ENCODE data around the gene MYO1G.

The MYO1G gene

GRCh38 chr7:44949303-44949702 lies 29.5 kb downstream of the MYO1G start:
- in situ Hi-C loops (cut with MboI; ENCODE audit: low sequenced_read_pairs) = loop anchor here (25.0 kb wide), 1 partner anchor 362 kb away; the partner anchor contains the start of gene TMED4

GRCh38 chr7:44945479-44945878 lies 33.3 kb downstream of the MYO1G start:
- in situ Hi-C loops (cut with MboI; ENCODE audit: low sequenced_read_pairs) = loop anchor here (25.0 kb wide), 1 partner anchor 358 kb away; the partner anchor contains the start of gene TMED4

- in situ Hi-C loops (cut with MboI; ENCODE audit: low sequenced_read_pairs) = loop anchor here (25.0 kb wide), 1 partner anchor 358 kb away; the partner anchor contains the start of gene TMED4
These were observed 34.0 kb downstream of the MYO1G start for GRCh38 chr7:44944821-44945220.

GRCh38 chr7:44943631-44944030 lies 35.2 kb downstream of the MYO1G start:
- in situ Hi-C loops (cut with MboI; ENCODE audit: low sequenced_read_pairs) = loop anchor here (25.0 kb wide), 1 partner anchor 356 kb away; the partner anchor contains the start of gene TMED4

- in situ Hi-C loops (cut with MboI; ENCODE audit: low sequenced_read_pairs) = loop anchor here (25.0 kb wide), 1 partner anchor 350 kb away; the partner anchor contains the start of gene TMED4
These were observed 41.4 kb downstream of the MYO1G start for GRCh38 chr7:44937426-44937825.

- in situ Hi-C loops (cut with MboI; ENCODE audit: low sequenced_read_pairs) = loop anchor here (25.0 kb wide), 1 partner anchor 349 kb away; the partner anchor contains the start of gene TMED4
These were observed 42.5 kb downstream of the MYO1G start for GRCh38 chr7:44936322-44936721.

- in situ Hi-C loops (cut with MboI; ENCODE audit: low sequenced_read_pairs) = loop anchor here (25.0 kb wide), 1 partner anchor 348 kb away; the partner anchor contains the start of gene TMED4
These were observed 43.2 kb downstream of the MYO1G start for GRCh38 chr7:44935583-44935982.

GRCh38 chr7:44935016-44935415 lies 43.8 kb downstream of the MYO1G start:
- in situ Hi-C loops (cut with MboI; ENCODE audit: low sequenced_read_pairs) = loop anchor here (25.0 kb wide), 1 partner anchor 348 kb away; the partner anchor contains the start of gene TMED4

GRCh38 chr7:44934510-44934909 lies 44.3 kb downstream of the MYO1G start:
- in situ Hi-C loops (cut with MboI; ENCODE audit: low sequenced_read_pairs) = loop anchor here (25.0 kb wide), 1 partner anchor 347 kb away; the partner anchor contains the start of gene TMED4

GRCh38 chr7:44930921-44931320 lies 47.9 kb downstream of the MYO1G start:
- in situ Hi-C loops (cut with MboI; ENCODE audit: low sequenced_read_pairs) = loop anchor here (25.0 kb wide), 1 partner anchor 344 kb away; the partner anchor contains the start of gene TMED4

GRCh38 chr7:44922351-44922694 lies 56.5 kb downstream of the MYO1G start:
- in situ Hi-C loops (cut with MboI; ENCODE audit: low sequenced_read_pairs) = loop anchor here (10.0 kb wide), 1 partner anchor 68 kb away; no protein-coding TSS in a partner anchor

- in situ Hi-C loops (cut with MboI; ENCODE audit: low sequenced_read_pairs) = loop anchor here (10.0 kb wide), 1 partner anchor 67 kb away; no protein-coding TSS in a partner anchor
These were observed 57.0 kb downstream of the MYO1G start for GRCh38 chr7:44921607-44922350.

GRCh38 chr7:44920119-44920518 lies 58.7 kb downstream of the MYO1G start:
- in situ Hi-C loops (cut with MboI; ENCODE audit: low sequenced_read_pairs) = loop anchor here (10.0 kb wide), 1 partner anchor 65 kb away; no protein-coding TSS in a partner anchor

GRCh38 chr7:44918029-44918428 lies 60.8 kb downstream of the MYO1G start:
- in situ Hi-C loops (cut with MboI; ENCODE audit: low sequenced_read_pairs) = no loop called here

- in situ Hi-C loops (cut with MboI; ENCODE audit: low sequenced_read_pairs) = no loop called here
These were observed 61.4 kb downstream of the MYO1G start for GRCh38 chr7:44917465-44917864.

- in situ Hi-C loops (cut with MboI; ENCODE audit: low sequenced_read_pairs) = no loop called here
These were observed 63.7 kb downstream of the MYO1G start for GRCh38 chr7:44914992-44915607.

GRCh38 chr7:44912775-44913347 lies 66.0 kb downstream of the MYO1G start:
- in situ Hi-C loops (cut with MboI; ENCODE audit: low sequenced_read_pairs) = no loop called here
